ENCODE results near the gene KCNT2.

Gene KCNT2

GRCh38 chr1:196444634-196445033 is 163.6 kb downstream of the KCNT2 start:
- no peak for DNase-seq

DNA sequence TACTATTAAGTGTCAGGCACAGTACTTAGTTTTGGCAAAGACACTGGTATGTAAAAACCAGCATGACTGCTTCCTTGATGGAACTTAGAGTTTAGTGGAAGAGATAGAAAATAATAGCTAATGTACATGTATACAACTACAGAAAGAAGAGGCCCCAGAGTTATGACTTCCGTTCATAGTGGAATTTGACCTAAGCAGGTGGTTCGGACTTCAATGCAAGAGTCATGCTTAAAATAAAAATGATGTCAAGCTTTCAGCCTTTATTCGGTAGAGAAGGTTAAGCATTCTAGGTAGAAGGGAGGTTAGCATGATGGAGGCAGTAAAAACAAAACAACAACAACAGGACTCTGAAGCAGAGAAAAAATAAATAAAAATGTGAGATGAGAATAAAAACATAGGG is 165.9 kb downstream of the KCNT2 start:
- DNase-seq = no peak

- no peak for DNase-seq
Measured at GRCh38 chr1:196440711-196441110, 167.5 kb downstream of the KCNT2 start.

GRCh38 chr1:196438329-196438728 is 169.9 kb downstream of the KCNT2 start:
- no peak for DNase-seq

- no peak for DNase-seq
Measured at GRCh38 chr1:196437671-196438070, 170.6 kb downstream of the KCNT2 start.

DNA sequence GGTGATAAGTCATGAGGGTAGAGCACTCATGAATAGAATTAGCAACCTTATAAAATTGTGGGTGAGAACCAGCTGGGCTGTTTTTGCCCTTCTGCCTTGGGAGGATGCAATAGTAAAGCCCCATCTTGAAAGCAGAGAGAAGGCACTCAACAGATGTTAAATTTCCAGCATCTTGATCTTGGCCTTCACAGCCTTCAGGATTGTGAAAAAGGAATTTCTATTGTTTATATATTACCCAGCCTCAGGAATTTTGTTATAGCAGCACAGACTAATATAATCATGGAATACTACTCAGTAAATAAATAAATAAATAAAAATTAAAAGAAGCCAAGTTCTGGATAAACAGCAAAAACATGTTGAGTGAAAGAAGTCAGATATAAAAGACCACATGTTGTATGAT is 175.2 kb downstream of the KCNT2 start:
- no peak for DNase-seq

DNA sequence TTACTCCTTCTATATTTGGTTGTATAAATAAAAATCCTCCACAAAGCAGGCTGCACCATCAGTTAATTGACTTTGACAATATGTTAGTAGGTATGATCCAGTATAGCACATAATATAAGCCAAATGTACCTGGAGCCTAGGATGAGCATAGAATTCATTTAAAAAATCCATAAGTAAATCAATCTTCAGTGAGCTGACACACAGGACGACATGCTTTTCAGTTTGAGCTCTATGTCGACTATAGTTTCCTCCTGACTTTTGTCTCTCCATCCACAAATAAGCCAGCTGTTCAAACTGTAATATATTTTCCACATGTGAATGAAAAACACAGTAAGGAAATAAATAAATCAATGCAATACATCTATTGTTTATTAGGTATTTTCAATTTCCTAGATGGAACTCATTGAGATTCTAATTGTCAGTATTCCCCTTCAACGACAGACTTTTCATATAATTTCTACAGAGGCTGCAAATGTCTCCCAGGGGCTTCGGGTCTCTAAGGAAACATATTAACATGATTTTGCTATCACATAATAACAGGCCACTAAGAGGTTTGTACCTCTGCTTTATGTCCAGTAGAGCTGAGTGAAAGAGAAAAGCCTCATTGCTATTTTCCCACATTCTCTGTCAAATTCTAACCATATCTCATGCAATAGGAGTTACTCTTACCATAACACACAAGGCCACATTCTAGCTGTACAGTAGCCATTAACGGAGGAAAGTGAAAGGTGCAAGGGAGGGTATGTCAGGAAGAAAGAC is 180.1 kb downstream of the KCNT2 start:
- no peak for DNase-seq

DNA sequence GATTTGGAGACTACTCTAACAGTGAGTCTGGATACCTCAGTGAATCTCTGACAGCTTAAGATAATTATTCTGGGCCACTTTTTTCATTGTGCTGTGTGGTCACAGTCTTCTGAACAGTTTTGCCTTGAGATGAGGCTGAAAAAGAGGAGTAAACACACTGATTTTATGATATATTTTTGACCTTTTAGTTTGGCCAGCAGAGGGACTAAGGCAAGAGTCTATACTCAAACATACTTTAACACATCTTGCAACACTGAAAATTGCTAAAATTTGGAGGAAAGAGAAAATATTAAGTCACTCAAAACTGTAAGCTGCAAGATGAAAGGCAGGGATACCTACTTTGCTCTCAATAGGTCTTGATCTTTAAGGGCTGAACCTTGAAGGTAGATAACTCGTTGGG is 182.7 kb downstream of the KCNT2 start:
- DNase-seq = no peak

DNA sequence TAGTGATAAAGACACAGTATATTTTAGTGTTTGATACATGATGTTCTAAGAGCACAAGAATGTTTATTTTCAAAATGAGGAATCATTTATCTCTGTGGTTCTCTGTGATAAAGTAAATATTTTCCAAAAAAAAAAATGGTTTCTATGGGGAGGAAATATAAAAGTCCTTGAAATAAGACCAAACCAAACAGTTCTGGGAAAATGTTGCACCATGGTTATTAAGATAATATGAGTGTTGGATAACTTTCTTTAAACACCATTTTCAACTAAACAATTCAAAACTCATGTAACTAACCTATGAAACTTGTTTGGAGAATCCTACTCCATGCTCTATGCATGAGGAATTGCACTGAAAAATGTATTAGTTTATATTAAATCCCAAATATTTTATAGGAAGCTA is 184.6 kb downstream of the KCNT2 start:
- no peak for DNase-seq

DNA sequence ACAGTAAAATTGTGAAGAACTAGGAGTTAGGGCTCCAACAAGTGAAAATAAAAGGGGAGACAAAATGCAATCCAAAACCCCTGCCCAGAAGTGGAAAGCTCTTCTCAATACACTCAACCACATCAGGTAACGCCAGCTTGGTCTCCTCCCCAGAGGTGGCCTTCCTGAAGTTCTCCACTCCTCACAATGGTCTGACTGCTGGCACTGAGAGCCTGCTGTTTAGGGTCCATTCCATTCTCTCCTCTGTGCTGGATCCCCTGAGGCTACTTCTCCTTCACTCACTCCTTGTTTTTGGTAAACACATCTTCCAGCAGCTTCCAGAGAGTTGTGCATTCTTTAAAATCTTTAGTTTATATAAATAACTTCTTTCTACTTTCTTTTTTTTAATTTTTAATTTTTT is 189.5 kb downstream of the KCNT2 start:
- DNase-seq = no peak

DNA sequence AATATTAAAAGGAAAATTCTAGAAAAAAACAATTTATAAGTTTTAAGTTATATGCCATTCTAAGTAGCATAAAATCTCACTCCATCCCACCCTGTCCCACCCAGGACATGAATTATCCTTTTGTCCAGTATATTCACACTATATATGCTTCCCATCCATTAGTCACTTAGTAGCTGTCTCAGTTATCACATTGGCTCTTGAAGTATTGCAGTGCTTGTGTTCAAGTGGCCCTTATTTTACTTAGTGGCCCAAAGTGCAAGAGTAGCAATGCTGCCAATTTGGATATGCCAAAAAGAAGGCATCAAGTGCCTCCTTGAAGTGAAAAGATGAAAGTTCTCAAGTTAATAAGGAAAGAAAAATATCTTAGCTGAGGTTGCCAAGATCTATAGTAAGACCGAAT is 192.3 kb downstream of the KCNT2 start:
- DNase-seq = no peak

DNA sequence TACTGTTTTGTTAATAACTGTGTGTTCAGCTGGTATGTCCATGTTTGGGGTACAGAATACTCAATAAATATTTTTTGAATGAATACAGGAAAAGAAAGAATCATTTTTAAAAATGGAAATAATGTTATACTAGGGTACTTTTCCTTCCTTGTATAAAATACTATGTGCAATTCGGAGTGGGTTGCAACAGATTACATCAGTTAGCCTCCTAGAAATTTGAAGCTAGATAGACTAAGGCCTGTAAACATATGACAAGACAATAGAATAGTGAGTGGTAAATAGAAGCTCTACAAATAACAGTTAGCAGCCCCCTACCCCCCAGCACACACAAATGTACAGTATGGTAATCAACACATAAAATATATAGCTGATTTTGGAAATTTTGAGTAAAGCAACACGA is 195.9 kb downstream of the KCNT2 start:
- DNase-seq = no peak

- DNase-seq = no peak
Measured at GRCh38 chr1:196410768-196411167, 197.5 kb downstream of the KCNT2 start.

GRCh38 chr1:196409586-196409985 is 198.7 kb downstream of the KCNT2 start:
- no peak for DNase-seq

- DNase-seq = no peak
Measured at GRCh38 chr1:196407358-196408051, 200.7 kb downstream of the KCNT2 start.

- DNase-seq = no peak
Measured at GRCh38 chr1:196405839-196406238, 202.4 kb downstream of the KCNT2 start.

- DNase-seq = no peak
Measured at GRCh38 chr1:196403803-196404690, 204.2 kb downstream of the KCNT2 start.

DNA sequence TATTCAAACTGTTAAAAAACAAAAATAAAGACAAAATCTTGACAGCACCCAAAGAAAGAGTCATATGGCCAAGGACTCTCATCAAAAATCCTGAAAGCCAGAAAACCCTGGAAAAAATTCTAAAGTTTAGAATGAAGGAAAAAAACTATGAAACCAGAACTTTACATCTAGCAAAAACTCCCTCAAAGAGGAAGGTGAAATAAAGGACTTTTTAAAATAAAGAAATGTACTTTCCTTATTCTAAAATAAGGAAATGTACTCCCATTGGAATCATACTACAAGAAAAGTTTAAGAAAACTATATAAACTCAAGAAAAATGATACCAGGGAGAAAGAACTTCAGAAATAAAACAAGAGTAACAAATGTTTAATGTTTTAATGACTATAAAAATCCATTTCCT is 206.3 kb downstream of the KCNT2 start:
- DNase-seq = no peak

DNA sequence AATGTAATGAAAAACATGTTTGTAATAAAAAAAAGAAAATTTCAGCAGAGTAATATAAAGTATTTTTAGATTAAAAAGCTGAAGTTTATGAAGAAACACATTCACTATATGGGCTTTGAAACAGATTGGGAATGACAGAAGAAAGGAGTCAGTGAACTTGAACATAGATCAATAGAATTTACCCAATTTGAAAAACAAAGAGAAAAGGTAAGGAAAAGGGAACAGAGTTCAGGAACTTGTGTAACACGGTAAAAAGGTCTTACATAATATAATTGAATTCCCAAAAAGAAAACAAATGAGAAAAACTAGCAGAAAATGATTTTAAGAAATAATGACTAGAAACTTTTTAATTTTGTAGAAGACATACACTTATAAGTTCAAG is 206.8 kb downstream of the KCNT2 start:
- no peak for DNase-seq

- no peak for DNase-seq
Measured at GRCh38 chr1:196400478-196401451, 207.5 kb downstream of the KCNT2 start.

GRCh38 chr1:196399713-196400112 is 208.5 kb downstream of the KCNT2 start:
- DNase-seq = no peak

DNA sequence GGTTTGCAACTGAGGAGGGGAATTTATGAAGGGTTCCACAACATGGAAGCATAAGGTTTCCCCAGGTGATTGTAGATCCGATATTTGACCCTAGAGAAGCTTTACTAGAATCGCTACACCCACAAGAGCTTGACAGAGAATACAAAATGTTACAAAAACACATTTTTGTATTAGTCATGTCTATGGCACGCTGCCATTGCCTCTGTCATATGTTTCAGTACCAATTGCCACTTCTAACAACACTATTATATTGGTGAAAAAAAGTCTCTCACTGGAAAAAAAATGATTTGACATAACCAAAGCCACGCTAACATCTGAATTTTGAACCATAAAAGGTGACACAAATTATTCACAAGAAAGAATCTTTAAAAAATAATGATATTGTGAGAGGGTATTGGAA is 214.5 kb downstream of the KCNT2 start:
- no peak for DNase-seq

- DNase-seq = no peak
Measured at GRCh38 chr1:196393282-196393681, 215.0 kb downstream of the KCNT2 start.
